NCI-H2107 treated with DMSO at 0.1 percent for 48 hours (cell line): ENCODE results near the gene MS4A18.

Experiments used
- DNase-seq: peaks from one replicate; lab custom pipeline; 2025; ENCODE audit not compliant: unreplicated experiment; lab: John Stamatoyannopoulos, UW

The MS4A18 gene

DNA sequence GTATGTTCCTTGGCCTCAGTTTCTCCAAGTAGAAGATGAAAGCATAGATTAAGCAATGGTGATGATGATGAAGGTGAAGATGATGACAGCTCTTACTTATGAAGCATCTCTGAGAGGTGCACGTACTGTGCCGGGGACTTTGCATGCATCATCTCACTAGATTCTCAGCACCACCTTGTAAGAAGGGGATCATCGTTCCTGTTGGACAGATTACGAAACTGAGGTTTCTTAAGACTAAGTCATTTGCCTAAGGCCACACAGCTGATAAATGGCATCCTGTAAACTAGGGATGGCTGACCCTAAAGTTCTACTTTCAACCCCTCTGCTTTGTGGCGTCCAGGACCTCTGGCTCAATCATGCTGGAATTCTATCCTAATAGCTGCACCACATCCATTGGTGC is 40.8 kb downstream of the MS4A18 start:
- no peak for DNase-seq

DNA sequence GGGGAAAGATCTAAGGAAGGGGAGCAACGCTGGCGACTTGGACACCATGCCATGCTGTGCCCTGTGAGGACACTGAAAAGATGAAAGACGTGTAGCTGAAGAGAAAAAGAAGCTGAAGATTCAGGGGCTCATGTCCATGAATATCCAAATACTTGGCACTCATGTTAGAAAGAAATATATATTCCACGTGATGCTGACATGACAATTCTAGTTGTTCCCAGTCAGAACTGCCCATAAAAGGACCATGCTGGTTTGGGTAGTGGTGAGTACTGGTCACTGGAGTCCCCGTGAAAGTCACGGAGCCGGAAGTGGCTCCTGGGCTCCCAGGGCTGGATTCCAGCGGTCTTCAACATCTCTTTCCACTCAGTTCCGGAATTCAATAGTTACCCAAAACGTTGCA is 42.0 kb downstream of the MS4A18 start:
- no peak for DNase-seq

DNA sequence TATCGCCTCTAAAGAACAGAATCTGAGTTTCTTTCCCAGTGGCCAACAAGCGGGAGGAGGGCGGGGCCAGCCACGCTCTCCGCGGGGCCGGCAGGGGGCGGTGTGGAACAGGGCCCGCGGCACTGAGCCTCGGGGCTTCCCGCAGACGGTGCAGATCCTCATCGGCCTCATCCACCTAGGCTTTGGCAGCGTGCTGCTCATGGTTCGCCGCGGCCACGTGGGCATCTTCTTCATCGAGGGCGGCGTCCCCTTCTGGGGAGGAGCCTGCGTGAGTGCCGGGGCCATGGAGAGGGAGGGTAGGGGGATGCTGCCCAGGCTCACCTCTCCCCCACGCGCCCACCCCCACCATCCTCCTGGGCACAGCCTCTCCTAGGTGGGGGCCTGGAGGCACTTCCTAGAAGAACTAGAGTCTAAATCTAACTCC is 42.9 kb downstream of the MS4A18 start:
- DNase-seq: no peak

DNA sequence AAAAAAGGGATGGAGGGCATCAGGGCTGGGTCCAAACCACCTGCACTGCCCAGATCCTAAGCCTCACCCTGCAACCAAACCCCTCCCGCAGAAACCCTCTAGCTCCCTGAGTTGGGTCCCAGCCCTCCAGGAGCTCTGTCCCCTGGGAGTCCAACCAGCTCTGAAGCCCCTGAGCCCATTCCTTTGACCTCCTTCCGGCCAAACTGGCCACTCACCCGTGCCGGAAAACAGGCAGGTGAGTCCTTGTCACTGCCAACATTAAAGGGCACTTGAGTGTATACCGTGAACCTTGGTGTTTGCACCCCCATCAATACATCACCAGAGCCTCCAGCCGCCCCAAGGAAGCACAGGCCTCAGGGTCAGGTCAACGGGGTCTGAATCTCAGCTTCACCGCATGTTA is 43.7 kb downstream of the MS4A18 start:
- DNase-seq: no peak

DNA sequence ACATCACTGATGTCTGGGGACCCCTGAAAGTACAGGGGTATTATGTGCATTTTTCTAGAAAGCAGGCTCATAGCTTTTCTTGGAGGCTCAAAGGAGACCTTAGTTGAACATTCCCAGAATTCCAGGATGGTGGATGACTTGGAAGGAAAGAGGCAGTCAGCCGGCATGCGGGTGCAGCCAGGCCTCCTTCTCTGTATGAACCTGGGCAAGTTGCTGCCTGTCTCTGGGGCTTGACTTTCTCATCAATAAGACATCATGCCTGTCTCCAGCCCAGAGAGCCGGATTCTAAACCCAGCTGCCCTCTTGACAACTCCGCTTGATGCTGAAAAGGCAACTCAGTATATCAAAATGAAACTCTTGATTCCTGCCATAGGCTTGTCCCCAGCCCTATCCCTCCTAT is 44.8 kb downstream of the MS4A18 start:
- DNase-seq: no peak

DNA sequence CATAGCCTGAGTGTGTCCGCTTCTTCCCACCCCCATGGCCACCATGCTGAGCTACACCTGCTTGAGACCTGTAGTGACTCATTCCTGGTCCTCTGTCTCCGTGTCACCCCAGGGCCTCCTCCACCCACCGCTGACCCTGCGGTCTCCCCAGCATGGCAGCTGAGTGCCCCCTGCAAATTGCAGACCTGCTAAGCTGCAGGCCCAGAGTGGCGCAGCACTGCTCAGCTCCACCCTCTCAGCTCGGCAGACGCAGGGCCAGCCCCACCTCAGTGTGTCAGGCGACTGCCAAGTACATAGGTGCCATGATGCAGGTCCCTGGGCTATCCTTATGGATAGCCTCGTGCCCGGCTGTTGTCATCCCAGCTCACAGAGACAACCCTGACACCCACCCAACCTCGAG is 45.3 kb downstream of the MS4A18 start:
- DNase-seq: no peak

DNA sequence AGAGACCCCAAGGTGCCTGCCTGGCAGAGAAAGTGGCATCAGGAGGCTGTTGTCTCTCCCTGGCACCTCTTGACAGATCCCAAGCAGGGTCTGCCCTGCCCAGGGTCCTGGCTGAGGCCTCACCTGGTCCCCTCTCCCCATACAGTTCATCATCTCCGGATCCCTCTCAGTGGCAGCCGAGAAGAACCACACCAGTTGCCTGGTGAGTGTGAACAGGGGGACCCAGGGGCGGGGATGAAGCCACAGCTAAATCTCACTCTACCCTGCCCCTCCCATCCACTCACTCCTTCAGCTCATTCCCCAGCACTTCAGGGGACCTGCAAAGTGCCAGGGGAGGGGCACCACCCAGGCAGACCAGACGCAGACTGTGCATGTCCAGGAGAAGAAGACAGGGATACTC is 46.6 kb downstream of the MS4A18 start:
- no peak for DNase-seq

DNA sequence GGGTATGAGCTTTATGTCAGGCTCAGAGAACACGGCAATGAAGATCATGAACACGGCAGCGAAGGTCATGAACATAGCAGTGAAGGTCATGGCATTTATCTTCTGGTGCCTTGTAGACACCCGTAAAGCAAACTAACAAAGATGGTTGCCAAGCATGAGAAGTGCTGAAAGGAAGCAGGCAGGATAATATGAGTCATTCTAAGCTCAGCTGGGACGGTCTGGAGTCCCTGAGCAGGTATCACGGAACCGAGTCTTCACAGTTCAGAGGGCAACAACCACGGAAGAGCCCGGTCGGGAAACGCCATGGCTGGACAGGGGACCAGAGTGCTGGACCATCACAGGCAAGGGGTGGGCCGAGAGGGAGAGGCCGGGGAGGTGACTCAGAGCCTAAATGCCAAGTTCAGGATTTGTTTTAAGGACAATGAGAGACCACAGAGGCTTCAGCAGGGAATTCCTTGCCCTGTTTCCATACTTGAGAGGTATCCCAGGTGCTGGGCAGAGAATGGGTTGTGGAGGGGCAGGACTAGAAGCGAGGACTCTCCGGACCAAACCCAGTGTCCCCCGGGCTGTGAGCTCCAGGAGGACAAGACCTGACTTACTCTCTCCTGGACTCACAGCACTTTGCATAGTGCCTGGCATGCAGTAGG is 47.5 kb downstream of the MS4A18 start:
- no peak for DNase-seq

DNA sequence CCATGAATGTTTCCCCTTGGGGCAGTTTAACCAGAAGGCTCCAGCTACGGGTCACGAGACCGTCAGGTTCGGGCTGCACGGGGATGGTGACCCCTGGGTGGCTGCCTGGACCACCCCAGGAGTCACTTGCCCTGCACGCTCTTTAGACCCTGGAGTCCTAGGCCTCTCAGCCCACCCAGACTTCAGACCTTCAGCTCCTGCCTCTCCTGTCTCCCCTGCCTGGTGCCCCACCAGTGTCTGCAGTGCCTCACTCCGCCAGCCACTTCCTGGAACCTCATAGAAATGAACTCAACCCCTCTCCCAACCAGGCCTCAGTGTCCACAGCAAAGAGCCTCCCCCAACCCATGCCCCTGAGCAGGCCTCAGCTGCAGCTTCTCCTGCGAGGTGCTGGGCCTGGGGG is 48.1 kb downstream of the MS4A18 start:
- no peak for DNase-seq

DNA sequence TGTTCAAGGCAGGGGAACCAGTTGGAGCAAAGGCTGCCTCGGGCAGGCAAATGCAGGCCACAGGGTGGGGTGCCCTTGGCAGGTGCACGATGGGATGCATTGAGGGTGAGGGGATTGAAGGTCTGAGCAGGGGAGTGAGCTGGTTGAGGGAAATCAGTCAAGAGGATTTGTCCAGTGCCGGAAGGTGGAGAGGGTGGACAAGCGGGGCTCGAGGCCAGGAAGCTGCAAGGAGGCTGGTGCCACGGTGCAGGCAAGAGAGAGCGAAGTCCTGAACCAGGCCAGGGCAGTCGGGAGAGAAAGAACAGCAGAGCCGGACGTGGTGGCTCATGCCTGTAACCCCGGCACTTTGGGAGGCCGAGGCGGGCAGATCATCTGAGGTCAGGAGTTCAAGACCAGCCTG is 50.2 kb downstream of the MS4A18 start:
- no peak for DNase-seq

DNA sequence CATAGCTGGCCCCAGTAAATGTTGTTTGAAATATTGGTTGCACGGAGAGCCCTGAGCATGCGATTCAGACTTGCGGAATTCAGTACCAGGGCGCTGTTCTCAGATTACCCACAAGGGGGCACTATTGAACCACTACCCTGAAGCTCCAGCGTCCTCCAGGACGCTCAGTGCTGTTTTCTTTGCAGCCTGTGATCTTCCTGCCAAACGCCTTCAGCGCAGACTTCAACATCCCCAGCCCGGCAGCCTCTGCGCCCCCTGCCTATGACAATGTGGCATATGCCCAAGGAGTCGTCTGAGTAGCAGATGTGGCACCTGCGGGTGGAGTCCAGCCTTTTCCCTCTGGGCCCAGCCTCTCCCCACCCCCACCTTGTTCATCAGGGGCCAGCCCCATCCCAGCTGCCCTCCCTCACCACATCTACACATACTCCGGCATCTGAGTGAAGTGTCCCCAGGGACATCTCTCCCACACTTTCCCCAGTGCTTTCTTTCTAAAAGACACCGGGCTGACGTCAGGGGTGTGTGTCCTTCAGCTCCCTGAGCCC is 51.0 kb downstream of the MS4A18 start:
- peak; percentile 79 for DNase-seq

DNA sequence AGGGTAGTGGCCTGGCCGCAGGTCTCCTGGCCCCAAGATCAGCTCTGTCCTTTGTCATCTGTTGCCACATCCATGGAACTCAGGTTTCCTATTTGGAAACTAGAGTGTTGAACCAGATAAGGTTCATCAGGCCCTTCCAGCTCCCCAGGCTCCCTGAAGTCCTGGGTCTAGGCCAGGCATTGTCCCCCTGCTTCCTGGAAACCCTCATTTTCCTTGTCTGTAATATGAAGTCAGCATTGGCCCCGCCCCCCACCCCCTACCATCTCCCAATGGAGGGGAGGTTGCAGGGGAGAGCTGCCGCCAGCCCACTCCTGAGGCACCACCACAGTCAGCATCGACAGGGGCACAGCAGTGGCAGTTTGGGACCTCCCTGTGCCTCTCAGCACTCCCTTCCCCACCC is 51.6 kb downstream of the MS4A18 start:
- DNase-seq: no peak

DNA sequence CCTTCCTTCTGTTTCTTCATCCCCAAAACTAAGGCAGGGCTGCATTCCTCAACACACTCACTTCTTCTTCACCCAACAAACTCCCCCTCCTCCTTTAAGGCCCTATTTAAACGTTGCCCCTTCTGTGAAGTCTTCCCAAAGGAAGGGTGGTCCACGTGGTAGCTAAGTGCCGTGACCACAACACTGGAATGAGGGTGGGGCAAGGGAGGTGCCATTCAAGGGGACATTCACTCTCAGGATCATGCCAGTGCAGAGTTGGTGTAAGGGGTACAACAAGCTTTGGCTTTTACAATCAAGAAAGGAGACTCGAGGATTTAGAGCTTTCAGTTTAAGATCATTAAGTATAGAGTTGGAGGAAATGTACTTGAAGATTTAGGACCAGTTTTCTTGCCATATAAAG is 52.6 kb downstream of the MS4A18 start:
- DNase-seq: no peak

DNA sequence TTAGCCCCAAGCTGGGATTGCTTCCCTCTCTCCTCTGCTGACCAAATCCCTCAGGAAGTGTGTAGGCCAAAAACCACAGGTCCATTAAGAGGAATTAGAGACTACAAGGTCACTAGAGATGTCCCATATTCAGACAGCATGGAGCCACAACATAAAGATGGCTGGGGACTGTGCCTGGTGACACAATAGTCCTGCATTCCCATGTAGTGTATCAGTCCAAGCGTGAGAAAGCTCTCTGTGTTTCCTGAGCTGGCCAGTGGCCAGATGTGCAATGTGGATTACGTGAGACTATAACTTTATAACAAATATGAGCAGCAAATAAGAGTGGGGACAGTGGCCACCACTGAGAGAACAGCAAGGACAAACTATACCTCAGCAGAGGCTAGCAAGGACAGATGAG is 53.1 kb downstream of the MS4A18 start:
- DNase-seq: no peak

DNA sequence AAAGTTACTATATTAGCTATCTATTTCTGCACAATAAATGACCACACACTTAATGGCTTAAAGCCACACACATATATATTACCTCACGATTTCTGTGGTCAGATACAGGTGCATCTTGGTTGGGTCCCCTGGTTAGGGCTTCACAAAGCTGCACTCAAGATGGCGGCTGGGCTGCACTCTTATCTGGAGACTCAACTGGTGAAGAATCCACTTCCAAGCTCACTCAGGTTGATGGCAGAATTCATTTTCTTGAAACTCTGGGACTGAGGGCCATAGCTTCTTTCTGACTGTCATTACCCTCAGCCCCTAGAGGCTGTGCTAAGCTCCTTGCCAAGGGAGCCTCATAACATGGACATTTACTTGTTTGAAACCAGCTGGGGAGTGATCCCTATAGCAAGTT is 55.5 kb downstream of the MS4A18 start:
- no peak for DNase-seq

DNA sequence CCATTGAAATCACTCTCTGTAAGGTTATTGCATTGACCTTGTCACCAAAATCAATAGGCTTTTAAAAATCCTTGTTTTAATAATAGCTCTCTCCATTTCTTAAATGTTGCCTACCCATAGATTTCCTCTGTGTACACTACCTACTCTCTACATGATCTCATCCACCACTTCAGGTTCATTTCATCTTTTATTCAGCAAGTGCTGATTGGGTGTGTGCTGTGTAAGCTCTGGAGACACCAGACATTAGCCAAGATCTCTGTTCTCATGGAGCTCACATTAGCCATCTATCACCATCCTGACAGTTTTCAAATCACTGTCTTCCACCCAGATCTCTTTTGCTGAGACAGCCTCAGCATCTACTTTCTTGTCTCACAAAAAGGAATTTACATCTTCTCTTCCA is 56.3 kb downstream of the MS4A18 start:
- no peak for DNase-seq

DNA sequence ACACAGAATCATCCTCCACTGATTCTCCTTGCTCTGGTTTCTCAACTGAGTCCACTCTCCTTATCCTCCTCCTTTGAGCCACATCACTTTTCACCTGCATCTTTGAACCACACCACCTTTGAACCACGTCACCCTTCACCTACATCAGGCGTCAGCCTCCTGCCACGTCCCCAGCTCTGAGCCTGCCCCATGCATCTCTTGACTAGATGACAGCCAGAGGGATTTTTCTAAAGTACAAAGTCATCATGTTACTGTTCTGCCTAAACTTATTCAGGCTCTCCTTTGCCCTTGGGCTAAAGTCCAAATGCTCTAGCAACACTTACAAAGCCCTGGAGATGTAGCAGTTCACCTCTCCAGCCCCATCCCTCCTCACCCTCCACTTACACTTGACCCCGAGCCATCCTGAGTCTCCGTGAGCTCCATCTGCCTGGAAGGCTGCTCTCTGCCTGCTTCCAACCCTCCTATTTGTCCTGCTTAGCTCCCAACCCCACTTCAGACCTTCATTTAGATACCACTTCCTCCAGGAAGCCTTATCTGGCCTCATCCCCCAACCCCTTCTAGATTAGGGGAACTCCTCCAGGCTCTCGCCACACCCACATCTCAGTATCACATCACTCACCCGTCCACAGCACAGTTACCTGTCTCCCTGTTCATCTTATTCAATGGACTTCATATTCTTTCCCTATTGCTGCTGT is 56.9 kb downstream of the MS4A18 start:
- no peak for DNase-seq

DNA sequence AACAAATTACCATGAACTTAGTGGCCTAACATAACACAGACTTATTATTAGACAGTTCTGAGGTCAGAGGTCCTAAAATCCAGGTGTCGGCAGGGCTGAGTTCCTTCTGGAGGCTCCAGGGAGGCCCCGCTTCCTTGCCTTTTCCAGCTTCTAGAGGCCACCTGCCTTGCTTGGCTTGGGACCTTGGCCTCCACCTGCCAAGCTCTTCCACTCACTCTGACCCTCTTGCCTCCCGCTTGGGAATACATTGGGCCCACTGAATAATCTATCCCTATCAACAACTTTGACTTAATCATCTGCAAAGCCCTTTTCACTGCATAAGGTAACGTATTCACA is 57.4 kb downstream of the MS4A18 start:
- no peak for DNase-seq

DNA sequence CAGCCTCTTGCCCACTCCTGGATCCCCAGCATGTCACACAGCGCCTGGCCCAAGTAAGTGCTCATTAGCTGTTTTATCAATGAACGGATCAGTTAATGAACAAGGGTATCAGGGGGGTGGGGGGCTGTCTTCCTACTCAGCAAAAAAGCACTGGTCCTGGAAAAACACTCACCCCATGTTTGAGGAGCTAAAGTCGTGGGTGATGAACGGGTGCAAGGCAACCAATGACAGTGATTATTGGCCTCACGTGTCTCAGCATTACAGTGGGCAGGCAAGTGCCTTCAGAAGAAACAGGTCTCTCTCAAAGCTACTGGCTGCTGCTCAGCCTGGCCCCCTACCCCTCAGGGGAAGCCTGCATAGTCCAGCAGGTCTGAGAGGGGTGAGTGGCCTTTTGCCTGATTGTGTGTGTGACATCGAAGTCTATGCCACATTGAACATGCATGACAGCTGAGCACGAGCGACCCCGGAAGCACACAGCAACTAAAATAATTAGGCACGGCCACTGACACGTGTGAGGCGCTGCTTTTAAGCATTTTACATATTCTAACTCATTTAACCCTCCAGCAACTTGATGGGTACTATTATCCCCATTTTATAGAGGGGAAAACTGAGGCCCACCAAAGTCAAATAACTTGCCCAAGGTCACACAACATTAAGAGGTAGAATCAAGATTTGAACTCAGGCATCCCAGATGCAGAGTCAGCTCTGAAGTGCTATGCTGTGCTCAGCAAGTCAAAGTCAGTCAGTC is 58.0 kb downstream of the MS4A18 start:
- DNase-seq: no peak

DNA sequence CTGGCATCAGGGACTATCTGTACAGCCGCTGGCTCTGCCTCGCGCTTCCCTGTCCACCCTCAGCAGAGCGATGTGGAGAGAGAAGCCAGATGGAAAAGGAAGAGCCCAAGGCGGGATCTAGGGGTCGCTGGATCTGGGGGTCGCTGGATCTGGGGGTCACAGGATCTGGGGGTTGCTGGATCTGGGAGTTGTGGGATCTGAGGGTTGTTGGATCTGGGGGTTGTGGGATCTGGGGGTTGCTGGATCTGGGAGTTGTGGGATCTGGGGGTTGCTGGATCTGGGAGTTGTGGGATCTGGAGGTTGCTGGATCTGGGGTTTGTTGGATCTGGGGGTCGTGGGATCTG is 58.6 kb downstream of the MS4A18 start:
- DNase-seq: no peak

DNA sequence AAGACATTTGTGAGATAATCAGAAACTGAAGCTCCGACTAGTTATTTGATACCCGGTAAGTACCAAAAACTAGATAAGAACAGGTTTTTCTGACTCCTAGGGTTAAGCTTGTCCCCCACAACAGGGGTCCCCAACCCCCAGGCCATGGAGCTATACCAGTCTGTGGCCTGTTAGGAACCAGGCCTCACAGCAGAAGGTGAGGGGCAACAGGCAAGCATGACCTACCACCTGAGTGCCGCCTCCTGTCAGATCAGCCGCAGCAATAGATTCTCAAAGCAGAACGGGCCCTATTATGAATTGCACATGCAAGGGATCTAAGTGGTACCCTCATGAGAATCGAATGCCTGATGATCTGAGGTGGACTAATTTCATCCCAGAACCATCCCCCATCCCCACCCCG is 59.4 kb downstream of the MS4A18 start:
- DNase-seq: no peak

DNA sequence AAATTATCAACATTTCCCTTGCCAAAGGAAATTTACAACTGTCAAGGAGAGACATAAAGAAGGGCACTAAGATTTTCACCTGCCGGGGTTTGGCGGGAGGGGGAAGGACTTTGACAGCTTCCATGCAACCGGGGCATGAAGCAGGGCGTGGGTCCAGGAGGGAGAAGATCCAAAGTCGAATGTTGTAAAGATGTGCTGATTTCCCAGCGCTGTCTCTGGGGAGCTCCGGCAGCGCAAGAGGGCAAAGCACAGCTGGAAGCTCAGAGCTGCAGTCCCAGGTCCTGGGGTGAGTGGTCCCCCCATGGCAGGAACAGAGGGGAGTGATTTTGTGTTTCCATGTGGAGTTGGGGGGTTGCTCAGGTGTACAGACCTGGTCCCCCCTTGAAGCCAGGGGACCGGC is 60.6 kb downstream of the MS4A18 start, which contains the start of gene MS4A10:
TSS of gene MS4A10 (plus strand) at position 198 of the 400 bp plus-strand sequence. CDS start 5,003 bp downstream, outside the sequence.
- DNase-seq: no peak
